Endothelial cell of umbilical vein (primary cell): Measurements from ENCODE around the gene MGP. TPM values are rescaled to one million over a fixed set of nuclear protein-coding genes. Genes with fewer than 3 reads are reported as not detected.

ENCODE experiments used
- BruUV-seq: library from RNA; stranded (reverse); fragments of 400-500 nt; replicated peaks from 2 replicates; lab custom pipeline; 2021; lab: Mats Ljungman, UMichigan
- CTCF ChIA-PET: fragments of 300-600, 350-600 bp; sonication (Branson Sonifier 250); formaldehyde crosslinking; loops from one replicate; lab custom pipeline; 2021; ENCODE audit warnings: antibody characterized with exemption, inconsistent platforms; lab: Charles Lee
- POLR2A ChIA-PET: fragments of 300-600, 350-600 bp; sonication (Branson Sonifier 250); formaldehyde crosslinking; loops from one replicate; lab custom pipeline; 2021; ENCODE audit warnings: antibody characterized with exemption, inconsistent platforms; lab: Charles Lee
- DNase-seq: peaks from one replicate; pipeline ENCODE4 v3.0.0-alpha.2; 2011; ENCODE audit warnings: low read depth, low spot score
- FAIRE-seq: peaks from 2 replicates; lab custom pipeline; 2011; peaks lifted over from hg19 to GRCh38; lab: Jason Lieb, UNC
- H2AFZ ChIP-seq: 2 replicates; pipeline ENCODE4 v1.6.0; 2012; ENCODE audit warnings: low read depth, low read length, control low read depth, inconsistent platforms
- H3K27ac ChIP-seq: 2 replicates; pipeline ENCODE4 v1.5.1; 2011; ENCODE audit warnings: low read depth, mild to moderate bottlenecking, control low read depth, low read length, moderate library complexity; ENCODE audit not compliant: insufficient read depth
- H3K27me3 ChIP-seq, 2 experiments: 2 replicates each; pipeline versions ENCODE4 v1.6.0 to v1.6.1; 2011; ENCODE audit warnings: low read length in 2 of 2, mixed read lengths in 1 of 2; ENCODE audit not compliant: control insufficient read depth in 2 of 2, insufficient read depth in 2 of 2
- H3K36me3 ChIP-seq, 2 experiments: 2 replicates in 1 of 2; 3 replicates in 1 of 2; pipeline ENCODE4 v1.5.1; 2011; ENCODE audit warnings: low read length in 2 of 2, mild to moderate bottlenecking in 1 of 2, moderate library complexity in 1 of 2; ENCODE audit not compliant: control insufficient read depth in 2 of 2, insufficient read depth in 2 of 2; ENCODE audit errors: extremely low read depth in 1 of 2
- H3K4me1 ChIP-seq: 3 replicates; pipeline ENCODE4 v1.5.1; 2011; ENCODE audit warnings: mild to moderate bottlenecking, low read length; ENCODE audit not compliant: control insufficient read depth, insufficient read depth; ENCODE audit errors: extremely low read depth
- H3K4me2 ChIP-seq: 2 replicates; pipeline ENCODE4 v1.6.1; 2011; ENCODE audit warnings: low read length, control low read depth, mixed read lengths; ENCODE audit not compliant: insufficient read depth
- H3K4me3 ChIP-seq, 3 experiments: fragments of 200-600 bp in 1 of 3; sonication (generic), shearing (Covaris generic) in 1 of 3; replicated peaks in 1 of 3; 2 replicates each; pipeline ENCODE4 v1.5.1; 2011 to 2016; ENCODE audit warnings: control low read depth in 3 of 3, low read length in 3 of 3, mild to moderate bottlenecking in 2 of 3, inconsistent platforms in 1 of 3, low read depth in 1 of 3, moderate library complexity in 1 of 3; ENCODE audit not compliant: insufficient read depth in 1 of 3
- H3K79me2 ChIP-seq: 2 replicates; pipeline ENCODE4 v1.6.0; 2012; ENCODE audit warnings: low read length, inconsistent platforms; ENCODE audit not compliant: control insufficient read depth, insufficient read depth
- H3K9ac ChIP-seq: replicated peaks from 2 replicates; pipeline ENCODE3; 2011; ENCODE audit warnings: low read length, control low read depth; ENCODE audit not compliant: insufficient read depth; ENCODE audit errors: extremely low read depth
- H3K9me1 ChIP-seq: replicated peaks from 3 replicates; pipeline ENCODE4 v1.6.0; 2011; ENCODE audit warnings: mild to moderate bottlenecking, low read length; ENCODE audit not compliant: control insufficient read depth, insufficient read depth; ENCODE audit errors: extremely low read depth
- H3K9me3 ChIP-seq: replicated peaks from 2 replicates; pipeline ENCODE4 v1.5.1; 2012; ENCODE audit warnings: low read length, inconsistent platforms; ENCODE audit not compliant: control insufficient read depth, insufficient read depth
- H4K20me1 ChIP-seq: replicated peaks from 2 replicates; pipeline ENCODE3; 2011; ENCODE audit warnings: mild to moderate bottlenecking, low read length; ENCODE audit not compliant: control insufficient read depth, insufficient read depth; ENCODE audit errors: extremely low read depth
- EZH2 ChIP-seq: IDR thresholded peaks from 2 replicates; pipeline ENCODE4 v1.6.1; 2012; ENCODE audit warnings: borderline replicate concordance, low read depth, mild to moderate bottlenecking, moderate library complexity, low read length, inconsistent platforms; ENCODE audit not compliant: severe bottlenecking
- FOS ChIP-seq: IDR thresholded peaks from 2 replicates; pipeline ENCODE4 v1.6.1; 2011; ENCODE audit warnings: mild to moderate bottlenecking, low read length, moderate library complexity, borderline replicate concordance; ENCODE audit not compliant: insufficient read depth
- GATA2 ChIP-seq: IDR thresholded peaks from 2 replicates; pipeline ENCODE4 v1.7.0; 2011; ENCODE audit warnings: low read depth, mild to moderate bottlenecking, moderate library complexity, mixed read lengths, low read length; ENCODE audit not compliant: insufficient read length, insufficient read depth
- JUN ChIP-seq: IDR thresholded peaks from 2 replicates; pipeline ENCODE4 v1.6.1; 2011; ENCODE audit warnings: borderline replicate concordance, low read depth; ENCODE audit not compliant: insufficient read length, insufficient read depth
- MYC ChIP-seq: IDR thresholded peaks from one replicate; pipeline ENCODE4 v1.6.1; 2011; ENCODE audit warnings: mild to moderate bottlenecking, low read depth, low read length
- POLR2A ChIP-seq: IDR thresholded peaks from 2 replicates; pipeline ENCODE4 v1.6.1; 2012; ENCODE audit warnings: low read depth, mild to moderate bottlenecking, control low read depth, low read length
- POLR2AphosphoS5 ChIP-seq: IDR thresholded peaks from 2 replicates; pipeline ENCODE4 v1.6.1; 2012; ENCODE audit warnings: low read depth, mild to moderate bottlenecking, control low read depth, low read length, moderate library complexity; ENCODE audit not compliant: insufficient read depth
- dilution Hi-C: fragments of 300-500 bp; cut with MboI; formaldehyde crosslinking; loops from one replicate; pipeline ENCODE4 v1.15.0; 2019; ENCODE audit warnings: low sequenced_read_pairs; ENCODE audit not compliant: extremely low pct_ligation_motif_present
- intact Hi-C: fragments of 100-400 bp; cut with micrococcal nuclease; formaldehyde crosslinking; loops from one replicate; pipeline ENCODE4 v1.10.0; 2022
- polyA plus RNA-seq, 4 experiments: library from polyadenylated mRNA; depleted of rRNA in 3 of 4; stranded (reverse) in 3 of 4; unstranded in 1 of 4; fragments of >200 nt; gene quantifications; 2 replicates each; pipeline versions ENCODE4 v1.2.1 to v1.2.3, GENCODE V29; 2011 to 2012; ENCODE audit warnings: missing spikeins in 1 of 4
- total RNA-seq: library from RNA; stranded (reverse); gene quantifications from 2 replicates; pipeline ENCODE4 v1.2.3, GENCODE V29; 2021
- TF ChIP-seq, protein P1 (sequence below), 2 donors: IDR thresholded peaks; 1 replicate in 1 of 2; 2 replicates in 1 of 2; pipeline ENCODE4 v1.5.1; 2011; ENCODE audit warnings: low read length in 2 of 2, mild to moderate bottlenecking in 2 of 2, moderate library complexity in 2 of 2, control low read depth in 1 of 2, inconsistent platforms in 1 of 2, low read depth in 1 of 2; ENCODE audit not compliant: insufficient read depth in 1 of 2; ENCODE audit errors: extremely low read depth in 1 of 2
- TF ChIP-seq, protein P2 (sequence below): IDR thresholded peaks from 2 replicates; pipeline ENCODE4 v1.6.1; 2011; ENCODE audit not compliant: insufficient read depth, insufficient read length

MGP gene
- total and polyA plus RNA-seq, 2 donors (not counting 3 experiments of a cell fraction or from before 2014, with no cell fraction given), result 284 to 479 TPM

- no TSS peak for BruUV-seq
- Histone ChIP-seq H3K9me3 (no peaks in the 10 kb centered on the region), H3K27me3 (no peaks in the 10 kb centered on the region), H3K4me3 (no peak overlapping the region), H3K36me3 (no peaks in the 10 kb centered on the region), H4K20me1 (no peaks in the 10 kb centered on the region), H3K27ac (peak overlapping the region; percentile 53), H3K4me1 (peaks cover 41% of the 10 kb centered on the region), H3K9ac (peak overlapping the region; percentile 36), H2AFZ (peak overlapping the region; percentile 82), H3K9me1 (no peaks in the 10 kb centered on the region), H3K4me2 (no peak overlapping the region), H3K79me2 (no peaks in the 10 kb centered on the region)
- ChIA-PET CTCF (interaction anchor here (1.0 to 7.4 kb wide), 6 partner anchors 15 to 372 kb away, joined by 3 to 97 read pairs (median 6); partner anchors contain the start of gene RERG), POLR2A (no interaction called here)
- FAIRE-seq (peak; percentile 59), DNase-seq (peak; percentile 98)
- intact Hi-C loops, result no loop called here
- dilution Hi-C loops, result no loop called here
- peak; percentile 39 for TF ChIP-seq FOS
- peak; percentile 52 for TF ChIP-seq GATA2
- no peak for TF ChIP-seq EZH2
- TF ChIP-seq JUN, result peak; percentile 80
Measured at GRCh38 chr12:14849661-14850060, 36.0 kb downstream of the MGP start.

DNA sequence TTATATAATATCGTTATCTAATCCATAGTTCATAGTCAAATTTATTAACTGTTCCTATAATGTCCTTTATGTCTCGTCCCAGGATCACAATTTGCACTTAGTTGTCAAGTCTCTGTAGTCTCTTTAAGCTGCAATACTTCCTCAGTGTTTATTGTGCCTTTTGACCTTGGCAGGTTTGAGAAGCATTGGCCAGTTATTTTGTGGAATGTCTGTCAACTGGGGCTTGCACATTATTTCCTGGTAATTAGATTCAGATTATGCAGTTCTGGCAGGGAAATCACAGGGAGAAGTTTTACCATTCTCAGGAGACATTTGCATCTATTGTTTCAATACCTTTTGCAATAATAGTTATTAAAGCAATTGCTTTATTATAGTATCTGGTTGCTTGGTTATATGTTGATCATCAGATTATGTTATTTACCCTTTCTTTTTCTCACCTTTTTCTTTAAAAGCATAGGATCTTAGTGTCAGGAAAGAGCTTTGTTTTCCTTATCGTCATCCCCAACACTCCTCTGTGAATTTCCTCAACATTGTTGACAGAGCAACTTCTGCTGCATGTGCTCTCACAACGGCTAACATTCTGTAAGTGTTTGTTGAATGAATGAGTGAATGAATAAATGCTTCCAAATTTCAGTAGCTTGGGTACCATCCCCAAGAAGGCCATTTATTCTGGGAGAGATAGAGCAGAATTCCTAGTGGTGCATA lies 38.6 kb downstream of the MGP start:
- no peak overlapping the region for H3K9ac ChIP-seq
- H3K4me3 ChIP-seq, result no peak overlapping the region
- ChIA-PET CTCF (interaction anchor here (0.9 to 7.4 kb wide), 17 partner anchors 9 to 374 kb away, joined by 3 to 97 read pairs (median 5); partner anchors contain the start of genes MGP and RERG), POLR2A (interaction anchor here (0.9 kb wide), 1 partner anchor 73 kb away, joined by 3 read pairs; a partner anchor contains a TSS)
- FAIRE-seq, result no peak
- intact Hi-C loops (loop anchor here (1.0 kb wide), 1 partner anchor 58 kb away; no protein-coding TSS in a partner anchor), dilution Hi-C loops (no loop called here)
- H3K4me2 ChIP-seq, result no peak overlapping the region
- peak; percentile 86 for DNase-seq
- no peaks in the 10 kb centered on the region for H3K27me3 ChIP-seq
- no peaks in the 10 kb centered on the region for H3K36me3 ChIP-seq
- TF ChIP-seq, protein P1, sequence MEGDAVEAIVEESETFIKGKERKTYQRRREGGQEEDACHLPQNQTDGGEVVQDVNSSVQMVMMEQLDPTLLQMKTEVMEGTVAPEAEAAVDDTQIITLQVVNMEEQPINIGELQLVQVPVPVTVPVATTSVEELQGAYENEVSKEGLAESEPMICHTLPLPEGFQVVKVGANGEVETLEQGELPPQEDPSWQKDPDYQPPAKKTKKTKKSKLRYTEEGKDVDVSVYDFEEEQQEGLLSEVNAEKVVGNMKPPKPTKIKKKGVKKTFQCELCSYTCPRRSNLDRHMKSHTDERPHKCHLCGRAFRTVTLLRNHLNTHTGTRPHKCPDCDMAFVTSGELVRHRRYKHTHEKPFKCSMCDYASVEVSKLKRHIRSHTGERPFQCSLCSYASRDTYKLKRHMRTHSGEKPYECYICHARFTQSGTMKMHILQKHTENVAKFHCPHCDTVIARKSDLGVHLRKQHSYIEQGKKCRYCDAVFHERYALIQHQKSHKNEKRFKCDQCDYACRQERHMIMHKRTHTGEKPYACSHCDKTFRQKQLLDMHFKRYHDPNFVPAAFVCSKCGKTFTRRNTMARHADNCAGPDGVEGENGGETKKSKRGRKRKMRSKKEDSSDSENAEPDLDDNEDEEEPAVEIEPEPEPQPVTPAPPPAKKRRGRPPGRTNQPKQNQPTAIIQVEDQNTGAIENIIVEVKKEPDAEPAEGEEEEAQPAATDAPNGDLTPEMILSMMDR (IDR thresholded peaks at IDR 0.05; ENCODE audit: extremely low read depth in 1 of 2, insufficient read depth in 1 of 2, low read depth in 1 of 2, low read length in 2 of 2), result no peak
- TF ChIP-seq FOS (no peak), GATA2 (no peak), POLR2AphosphoS5 (no peak), JUN (no peak), POLR2A (no peak), MYC (no peak), EZH2 (no peak)
- TF ChIP-seq, protein P2, sequence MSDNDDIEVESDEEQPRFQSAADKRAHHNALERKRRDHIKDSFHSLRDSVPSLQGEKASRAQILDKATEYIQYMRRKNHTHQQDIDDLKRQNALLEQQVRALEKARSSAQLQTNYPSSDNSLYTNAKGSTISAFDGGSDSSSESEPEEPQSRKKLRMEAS, result no peak
- no peak overlapping the region for H3K27ac ChIP-seq
- peaks cover 6% of the 10 kb centered on the region for H3K79me2 ChIP-seq
- H4K20me1 ChIP-seq, result no peaks in the 10 kb centered on the region
- no peaks in the 10 kb centered on the region for H3K9me1 ChIP-seq
- peak overlapping the region; percentile 38 for H2AFZ ChIP-seq
- peaks cover 57% of the 10 kb centered on the region for H3K4me1 ChIP-seq
- no TSS peak for BruUV-seq
- H3K9me3 ChIP-seq, result no peaks in the 10 kb centered on the region
